Measurements from ENCODE around the gene FAM222A. TPM values are rescaled to one million over a fixed set of nuclear protein-coding genes. Genes with fewer than 3 reads are reported as not detected.

FAM222A gene
- total RNA-seq, 3 donors from 2014 or later: 1.7 to 4.4 (median 3.5) TPM

DNA sequence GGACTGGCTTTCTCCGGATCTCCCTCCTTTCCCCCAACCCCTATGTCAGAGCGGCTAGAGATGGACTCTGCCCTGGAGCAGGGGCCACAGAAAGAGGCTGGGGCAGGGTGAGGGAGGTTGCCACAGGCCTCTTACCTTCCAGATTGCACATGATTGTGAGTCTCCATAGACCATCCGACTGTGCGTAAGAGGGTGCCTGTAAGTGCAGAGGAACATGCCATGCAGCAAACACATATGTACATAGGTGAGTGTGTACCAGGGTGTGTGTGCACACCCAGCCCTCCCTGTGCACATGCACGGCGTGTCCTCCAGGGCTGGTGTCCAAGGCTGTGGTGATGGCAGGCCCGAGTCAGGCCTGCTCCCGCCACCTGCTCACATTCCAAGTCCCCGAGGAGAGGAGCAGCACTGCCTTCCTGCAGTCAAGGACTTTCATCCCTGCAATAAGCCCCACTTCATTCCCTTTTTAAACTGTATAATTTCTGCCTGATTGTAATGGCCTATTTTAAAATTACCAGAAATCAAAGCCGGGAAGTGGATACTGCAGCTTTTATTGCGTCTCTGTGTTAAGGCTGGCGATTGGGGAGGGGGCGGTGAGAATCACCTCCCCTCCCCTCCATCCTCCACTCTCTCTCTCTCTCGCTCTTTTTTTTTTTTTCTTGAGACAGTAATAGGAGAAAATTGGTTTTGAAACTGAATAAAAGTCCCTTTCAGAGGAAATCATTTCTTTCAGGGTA, 28.5 kb downstream of the FAM222A start:
- no peaks in the 10 kb centered on the region for H3K36me3 ChIP-seq (ENCODE audit: low read depth)
- no peaks in the 10 kb centered on the region for H3K9me3 ChIP-seq
- DNase-seq (peak in 2 of 3 donors; percentile 13 to 25), ATAC-seq (peak; percentile 26)
- intact Hi-C loops (cut with DNase I, micrococcal nuclease): no loop called here
- no peaks in the 10 kb centered on the region for H3K4me1 ChIP-seq (ENCODE audit: low read depth)
- TF ChIP-seq, protein P1, sequence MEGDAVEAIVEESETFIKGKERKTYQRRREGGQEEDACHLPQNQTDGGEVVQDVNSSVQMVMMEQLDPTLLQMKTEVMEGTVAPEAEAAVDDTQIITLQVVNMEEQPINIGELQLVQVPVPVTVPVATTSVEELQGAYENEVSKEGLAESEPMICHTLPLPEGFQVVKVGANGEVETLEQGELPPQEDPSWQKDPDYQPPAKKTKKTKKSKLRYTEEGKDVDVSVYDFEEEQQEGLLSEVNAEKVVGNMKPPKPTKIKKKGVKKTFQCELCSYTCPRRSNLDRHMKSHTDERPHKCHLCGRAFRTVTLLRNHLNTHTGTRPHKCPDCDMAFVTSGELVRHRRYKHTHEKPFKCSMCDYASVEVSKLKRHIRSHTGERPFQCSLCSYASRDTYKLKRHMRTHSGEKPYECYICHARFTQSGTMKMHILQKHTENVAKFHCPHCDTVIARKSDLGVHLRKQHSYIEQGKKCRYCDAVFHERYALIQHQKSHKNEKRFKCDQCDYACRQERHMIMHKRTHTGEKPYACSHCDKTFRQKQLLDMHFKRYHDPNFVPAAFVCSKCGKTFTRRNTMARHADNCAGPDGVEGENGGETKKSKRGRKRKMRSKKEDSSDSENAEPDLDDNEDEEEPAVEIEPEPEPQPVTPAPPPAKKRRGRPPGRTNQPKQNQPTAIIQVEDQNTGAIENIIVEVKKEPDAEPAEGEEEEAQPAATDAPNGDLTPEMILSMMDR (IDR thresholded peaks at IDR 0.05): no peak
- no peak overlapping the region for H3K4me3 ChIP-seq

DNA sequence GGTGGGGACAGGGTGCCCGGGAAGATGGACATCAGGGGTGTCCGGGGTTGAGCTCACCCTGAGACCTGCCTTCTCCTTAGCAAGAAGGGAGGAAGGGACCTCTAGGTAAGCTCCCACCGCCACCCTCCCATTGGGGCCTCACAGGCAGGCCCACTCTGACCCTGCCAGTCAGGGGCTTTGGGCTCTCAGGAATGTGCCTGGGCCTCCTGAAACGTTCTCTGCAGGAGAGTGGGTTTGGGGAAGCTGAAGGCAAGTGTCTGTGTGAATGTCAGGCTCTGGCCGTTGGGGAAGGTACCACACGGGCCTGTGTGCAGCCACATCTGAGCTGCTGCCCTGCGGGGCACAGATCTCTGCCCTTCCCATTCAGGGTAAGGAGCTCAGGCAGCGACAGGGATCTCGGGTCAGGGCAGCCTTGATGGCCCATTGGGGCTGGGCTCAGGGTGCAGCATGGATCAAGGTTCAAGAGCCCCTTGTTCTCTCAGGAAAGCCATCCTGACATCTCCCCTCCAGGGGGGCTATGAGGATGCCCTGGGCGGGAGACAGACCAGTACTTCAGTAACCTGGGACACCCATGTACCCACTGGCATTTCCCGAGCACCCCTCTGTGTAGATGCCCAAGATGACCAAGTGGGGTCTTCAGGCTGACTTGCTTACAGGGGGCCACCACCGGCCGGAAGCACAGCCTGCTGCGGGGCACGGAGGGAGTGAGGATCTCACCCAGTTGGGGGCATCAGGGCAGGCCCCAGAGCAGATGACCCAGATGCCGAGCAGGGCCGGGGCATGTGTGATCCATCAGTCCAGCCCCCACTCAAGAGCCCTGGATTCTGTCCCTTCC, 29.7 kb downstream of the FAM222A start:
- no peaks in the 10 kb centered on the region for H3K36me3 ChIP-seq (ENCODE audit: low read depth)
- no peak for ATAC-seq
- intact Hi-C loops (cut with DNase I, micrococcal nuclease): no loop called here
- TF ChIP-seq, protein P1 (IDR thresholded peaks at IDR 0.05): no peak
- H3K9me3 ChIP-seq: no peaks in the 10 kb centered on the region
- H3K4me1 ChIP-seq (ENCODE audit: low read depth): no peaks in the 10 kb centered on the region
- H3K4me3 ChIP-seq: no peak overlapping the region
- DNase-seq: peak in 2 of 3 donors; percentile 12 to 33

DNA sequence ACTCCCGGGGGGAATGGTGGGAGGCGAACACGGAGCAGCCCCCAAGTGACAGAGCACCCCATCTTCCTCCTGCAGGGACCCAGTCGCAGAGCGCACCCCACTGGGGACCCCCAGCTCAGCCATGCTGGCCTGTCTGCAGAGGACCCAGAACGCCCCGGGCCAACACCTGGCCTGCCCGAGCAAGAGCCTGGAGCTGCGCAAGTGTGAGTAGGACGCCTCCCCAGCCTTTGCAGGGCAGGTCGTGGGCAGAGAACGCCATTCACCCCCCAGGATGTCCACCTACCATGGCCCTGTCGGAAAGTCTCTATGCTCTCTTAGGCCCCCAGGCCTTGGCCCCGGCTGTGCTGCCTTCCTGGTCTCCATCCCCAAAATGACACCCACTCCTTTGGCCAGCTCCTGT, 30.4 kb downstream of the FAM222A start:
- no peaks in the 10 kb centered on the region for H3K4me1 ChIP-seq (ENCODE audit: low read depth)
- ATAC-seq: no peak
- DNase-seq: peak in 2 of 3 donors; percentile 8 to 19
- H3K9me3 ChIP-seq: no peaks in the 10 kb centered on the region
- TF ChIP-seq, protein P1 (IDR thresholded peaks at IDR 0.05): no peak
- intact Hi-C loops (cut with DNase I, micrococcal nuclease): no loop called here
- no peaks in the 10 kb centered on the region for H3K36me3 ChIP-seq (ENCODE audit: low read depth)
- no peak overlapping the region for H3K4me3 ChIP-seq

DNA sequence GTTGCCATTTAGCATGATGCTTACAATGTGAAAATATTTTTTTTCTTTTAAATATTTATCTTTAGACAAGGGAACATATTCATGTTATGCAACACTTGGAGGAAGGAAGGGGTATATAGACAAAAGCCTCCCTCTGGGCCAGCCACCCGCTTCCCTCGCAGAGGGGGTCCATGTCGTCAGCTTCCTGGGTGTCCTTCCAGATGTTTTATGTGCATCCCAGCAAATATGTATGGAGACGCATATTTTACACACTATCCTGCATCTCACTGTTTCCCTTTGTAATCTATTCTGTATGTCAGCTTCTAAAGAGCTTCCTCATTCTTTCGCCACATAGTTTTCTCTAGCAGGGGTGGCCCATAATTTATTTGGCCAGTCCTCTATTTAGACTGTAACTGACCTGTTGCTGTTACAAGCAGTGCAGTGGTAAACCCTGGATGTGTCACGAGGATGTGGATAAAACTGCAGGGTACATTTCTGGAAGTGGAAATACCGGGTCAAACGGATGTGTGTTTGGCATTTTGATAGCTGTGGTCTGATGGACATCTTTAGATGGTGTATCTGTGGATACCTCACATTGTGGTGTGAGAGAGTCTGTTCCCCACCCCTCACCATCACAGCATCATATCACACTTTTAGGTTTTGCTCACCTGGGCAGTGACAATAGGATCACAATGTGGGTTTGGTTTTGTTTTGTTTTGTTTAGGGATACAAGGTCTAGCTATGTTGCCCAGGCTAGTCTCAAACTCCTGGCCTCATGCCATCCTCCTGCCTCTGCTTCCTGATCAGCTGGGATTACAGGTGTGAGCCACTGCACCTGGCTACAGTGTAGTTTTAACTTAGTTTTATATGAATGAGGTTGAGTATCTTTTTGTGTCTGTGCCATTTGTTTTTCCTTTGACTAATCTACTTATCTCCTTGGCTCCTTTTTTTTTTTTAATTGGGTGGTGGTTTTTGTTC, 31.6 kb downstream of the FAM222A start:
- ATAC-seq (peak; percentile 69), DNase-seq (peak; percentile 23 to 27 (median 24))
- Histone ChIP-seq H3K36me3 (ENCODE audit: low read depth) (no peaks in the 10 kb centered on the region), H3K4me3 (no peak overlapping the region), H3K9me3 (no peaks in the 10 kb centered on the region), H3K4me1 (ENCODE audit: low read depth) (no peaks in the 10 kb centered on the region)
- TF ChIP-seq, protein P1 (IDR thresholded peaks at IDR 0.05): no peak
- intact Hi-C loops (cut with DNase I, micrococcal nuclease): no loop called here

Measured in mucosa of descending colon (tissue), 3 donors.